HK-2 (cell line): Measurements from ENCODE around the gene RAB4A.

Experiments used
- DNase-seq: peaks from one replicate; pipeline ENCODE4 v3.0.0-alpha.2; 2018; ENCODE audit not compliant: unreplicated experiment

The RAB4A gene

DNA sequence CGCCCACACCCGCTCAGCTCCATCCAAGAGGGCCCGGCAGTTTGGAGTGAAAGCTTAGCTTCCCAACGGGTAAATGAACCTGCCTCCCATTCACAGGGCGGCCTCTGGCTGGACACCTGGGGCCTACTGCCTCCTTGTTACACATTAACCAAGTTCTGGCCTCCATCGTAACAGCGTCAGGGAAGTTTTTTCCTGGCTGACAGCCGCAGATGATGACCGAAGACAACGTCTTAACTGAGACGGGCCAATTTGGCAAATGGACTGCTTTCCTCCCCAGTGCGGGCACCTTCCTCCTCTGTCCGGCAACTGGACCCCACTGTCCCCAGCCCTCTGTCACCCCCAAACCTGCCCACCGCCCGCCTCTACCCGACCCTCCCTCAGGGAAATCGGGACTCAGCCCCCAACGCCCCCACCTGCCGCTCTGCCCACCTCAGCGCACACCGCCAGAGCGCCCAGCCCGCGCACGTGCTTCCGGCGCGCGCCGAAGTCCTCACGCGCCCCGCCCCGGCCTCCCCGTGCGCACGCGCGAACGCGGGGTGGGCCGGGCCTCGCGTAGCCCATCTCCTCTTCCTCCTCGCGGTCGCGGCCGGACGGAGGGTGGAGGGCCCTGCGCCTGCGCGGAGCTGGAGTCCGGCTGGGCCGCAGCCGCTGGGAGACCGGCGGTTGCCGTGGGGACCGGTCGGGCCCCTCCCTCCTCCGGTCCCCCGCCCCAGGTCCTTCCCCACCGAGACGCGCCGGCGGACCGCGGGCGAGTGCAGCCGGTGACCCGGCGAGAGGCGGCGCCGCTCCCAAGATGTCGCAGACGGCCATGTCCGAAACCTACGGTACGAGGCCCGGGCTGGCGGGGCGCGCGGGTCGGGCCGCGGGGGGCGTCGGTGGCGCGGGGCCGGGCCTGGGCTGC is at the start of gene RAB4A:
TSS of gene RAB4A (plus strand) at position 565 of the 901 bp plus-strand sequence. CDS start at position 794, 229 bp downstream.
- peak; percentile 95 for DNase-seq

DNA sequence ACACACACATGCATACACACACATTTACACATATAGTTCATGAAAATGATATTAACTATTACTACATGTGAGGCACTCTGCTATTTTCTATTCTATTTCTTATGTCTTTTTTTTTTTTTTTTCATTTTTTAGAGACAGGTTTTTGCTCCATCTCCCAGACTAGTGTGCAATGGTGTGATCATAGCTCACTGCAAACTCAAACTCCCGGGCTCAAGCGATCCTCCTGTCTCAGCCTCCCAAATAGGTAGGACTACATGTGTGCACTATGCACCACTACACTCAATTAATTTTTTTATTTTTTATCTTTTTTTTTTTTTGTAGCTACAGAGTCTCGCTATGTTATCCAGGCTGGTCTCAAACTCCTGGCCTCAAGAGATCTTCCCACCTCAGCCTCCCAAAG is 48.8 kb upstream of the RAB4A start:
- DNase-seq: no peak

- no peak for DNase-seq
These were observed 47.4 kb upstream of the RAB4A start for GRCh38 chr1:229223498-229223897.

GRCh38 chr1:229224308-229224707 is 46.6 kb upstream of the RAB4A start:
- DNase-seq: no peak

DNA sequence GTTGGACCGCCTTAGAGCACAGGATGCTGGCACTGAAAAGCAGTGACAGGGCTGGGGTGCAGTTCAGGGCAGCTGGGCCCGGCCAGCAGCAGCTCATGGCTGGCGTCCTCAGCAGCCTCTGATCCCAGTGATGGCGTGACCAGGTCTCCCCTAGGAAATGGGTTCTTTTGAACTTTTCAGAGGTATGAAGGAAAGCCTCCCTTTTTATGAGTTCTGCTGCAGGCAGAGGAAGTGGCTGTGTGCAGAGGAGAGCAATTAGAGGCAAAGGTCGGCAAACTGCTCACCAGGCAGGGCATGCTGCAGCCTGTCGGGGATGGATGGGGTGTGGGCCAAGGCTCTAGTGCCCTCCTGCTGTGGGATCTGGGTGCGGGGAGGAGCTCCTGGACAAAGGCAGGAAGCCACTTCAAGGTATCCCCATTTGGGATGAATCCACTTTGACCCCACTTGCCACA is 45.6 kb upstream of the RAB4A start:
- no peak for DNase-seq

DNA sequence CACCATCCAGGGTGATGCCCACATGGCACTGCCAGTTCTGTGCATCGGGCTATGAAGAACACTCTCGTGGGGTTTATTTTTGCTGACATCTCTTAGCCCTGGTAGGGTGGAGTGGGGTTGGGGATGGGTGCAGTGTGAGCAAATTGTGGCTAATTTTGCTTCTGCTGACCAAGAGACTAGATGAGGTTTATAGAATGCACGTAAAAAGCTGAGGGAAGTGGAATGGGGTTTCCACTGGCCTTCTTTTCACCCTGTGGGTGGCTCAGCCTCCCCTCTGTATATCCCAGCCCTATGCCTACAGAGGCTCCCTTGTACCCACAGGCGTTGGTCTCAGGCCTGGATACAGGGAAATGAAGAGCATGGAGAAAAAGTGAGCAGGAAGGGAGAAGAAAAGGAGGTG is 44.1 kb upstream of the RAB4A start:
- DNase-seq: no peak

GRCh38 chr1:229227298-229227919 is 43.5 kb upstream of the RAB4A start:
- DNase-seq: peak; percentile 76

- no peak for DNase-seq
These were observed 42.4 kb upstream of the RAB4A start for GRCh38 chr1:229228522-229228921.

- DNase-seq: no peak
These were observed 41.7 kb upstream of the RAB4A start for GRCh38 chr1:229229137-229229720.

GRCh38 chr1:229229721-229230139 is 41.2 kb upstream of the RAB4A start:
- no peak for DNase-seq

DNA sequence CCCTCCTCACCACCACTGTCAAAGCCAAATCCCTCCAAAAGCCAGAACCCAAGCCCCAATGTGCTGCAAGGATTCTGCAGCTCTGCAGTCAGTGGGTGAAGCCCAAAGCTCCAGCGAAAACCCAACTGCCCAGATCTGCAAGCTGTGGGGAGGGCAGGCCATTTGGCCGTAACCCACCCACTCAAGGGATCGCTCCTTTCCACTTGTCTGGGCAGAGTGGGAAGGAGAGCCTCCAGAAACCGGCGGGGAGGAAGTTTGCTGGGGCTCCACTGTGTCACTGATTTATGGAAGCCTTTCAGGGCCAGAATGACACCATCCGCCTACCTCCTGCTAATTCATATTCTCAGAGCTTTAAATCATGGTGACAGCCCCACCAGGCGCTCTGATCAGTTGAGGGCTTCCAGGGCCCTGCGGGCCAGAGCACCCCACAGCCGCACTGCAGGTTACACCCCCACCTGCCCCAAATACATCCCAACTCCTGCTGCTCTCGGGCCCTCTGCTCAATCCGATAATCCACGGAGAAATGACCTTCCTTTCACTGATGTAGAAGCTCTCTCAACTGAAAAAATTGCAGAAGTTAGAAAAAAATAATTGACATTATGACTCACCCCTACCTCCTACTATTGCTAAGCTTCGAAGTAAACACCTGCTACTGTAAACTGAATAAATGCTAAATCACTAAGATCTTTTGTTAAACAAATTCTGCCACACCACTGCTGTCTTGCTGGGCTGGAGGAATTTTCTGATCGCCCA is 40.6 kb upstream of the RAB4A start:
- DNase-seq: no peak

- DNase-seq: no peak
These were observed 39.8 kb upstream of the RAB4A start for GRCh38 chr1:229230893-229231753.

- DNase-seq: no peak
These were observed 39.2 kb upstream of the RAB4A start for GRCh38 chr1:229231754-229232119.

DNA sequence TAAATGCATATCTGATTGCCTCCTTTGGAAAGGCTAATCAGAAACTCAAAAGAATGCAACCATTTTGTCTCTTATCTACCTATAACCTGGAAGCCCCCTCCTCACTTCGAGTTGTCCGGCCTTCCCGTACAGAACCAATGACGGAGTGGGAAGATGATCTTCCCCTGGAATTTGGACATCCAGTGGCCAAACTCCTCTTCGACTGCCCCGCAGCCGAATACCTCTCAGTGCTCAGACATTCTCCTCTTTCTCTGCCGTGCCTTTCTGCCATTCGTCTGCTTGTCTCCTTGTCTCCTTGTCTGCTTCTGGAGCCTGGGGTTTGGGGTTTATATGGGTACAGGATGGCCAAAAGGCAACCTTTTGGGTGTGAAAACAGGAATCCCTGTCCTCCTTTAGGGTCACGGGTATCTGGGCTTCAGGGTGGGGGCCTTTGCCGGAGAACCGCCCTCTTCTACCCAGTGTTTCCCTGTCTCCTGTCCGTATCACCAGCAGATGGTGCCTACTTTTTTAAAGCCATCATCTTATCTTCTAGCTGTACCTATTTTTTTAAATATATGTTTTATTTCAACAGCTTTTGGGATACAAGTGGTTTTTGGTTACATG is 35.9 kb upstream of the RAB4A start:
- DNase-seq: no peak

GRCh38 chr1:229237320-229237719 is 33.6 kb upstream of the RAB4A start:
- no peak for DNase-seq

DNA sequence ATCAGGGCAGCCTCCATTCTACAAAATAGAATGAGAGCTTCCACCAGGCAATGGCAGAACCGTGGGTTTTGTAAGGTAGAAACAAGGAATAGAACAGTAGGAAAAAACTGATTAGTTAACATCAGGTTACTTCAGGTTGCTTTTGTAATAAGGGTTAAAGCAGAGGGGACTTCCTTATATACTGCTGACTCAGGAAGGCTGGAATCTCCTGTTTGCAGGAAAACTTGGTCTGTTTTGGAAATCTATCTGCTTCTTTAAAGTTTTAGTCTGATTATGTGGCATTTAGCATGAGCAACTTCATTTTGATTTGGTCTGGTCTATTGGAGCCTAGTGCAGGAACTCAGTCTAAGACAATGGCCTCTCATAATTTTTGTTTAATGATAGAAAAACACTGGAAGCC is 32.7 kb upstream of the RAB4A start:
- no peak for DNase-seq

- DNase-seq: no peak
These were observed 32.1 kb upstream of the RAB4A start for GRCh38 chr1:229238674-229239415.

- DNase-seq: no peak
These were observed 30.4 kb upstream of the RAB4A start for GRCh38 chr1:229240532-229240931.

GRCh38 chr1:229241390-229241789 is 29.5 kb upstream of the RAB4A start:
- no peak for DNase-seq

- DNase-seq: no peak
These were observed 27.3 kb upstream of the RAB4A start for GRCh38 chr1:229243638-229244037.
